Upper lobe of right lung (tissue), 1 donor: ENCODE data around the gene LAMA5. TPM values are rescaled to one million over a fixed set of nuclear protein-coding genes. Genes with fewer than 3 reads are reported as not detected.

ENCODE experiments used
- ATAC-seq: fragments of 200-7000 bp; cut with Tn5 transposase; one replicate; pipeline ENCODE4 v1.9.1; 2020; ENCODE audit warnings: mild to moderate bottlenecking, moderate library complexity
- DNase-seq: peaks from one replicate; pipeline ENCODE4 v3.0.0-alpha.2; 2020
- H3K27ac ChIP-seq: fragments of 200-600 bp; one replicate; pipeline ENCODE4 v1.8.0; 2022
- H3K27me3 ChIP-seq: fragments of 200-600 bp; one replicate; pipeline ENCODE4 v1.8.0; 2022; ENCODE audit warnings: mild to moderate bottlenecking
- H3K36me3 ChIP-seq: fragments of 200-600 bp; one replicate; pipeline ENCODE4 v1.8.0; 2022
- H3K4me1 ChIP-seq: fragments of 200-600 bp; one replicate; pipeline ENCODE4 v1.8.0; 2022
- H3K4me3 ChIP-seq: fragments of 200-600 bp; one replicate; pipeline ENCODE4 v1.8.0; 2022; ENCODE audit warnings: mild to moderate bottlenecking
- H3K9me3 ChIP-seq: fragments of 200-600 bp; one replicate; pipeline ENCODE4 v1.8.0; 2022
- intact Hi-C: fragments of 100-400 bp; cut with DNase I; formaldehyde crosslinking; loops from one replicate; pipeline ENCODE4 v1.11.0; 2022
- total RNA-seq: library from RNA; stranded (reverse); fragmentation: NEBNext Ultra II Directional; extraction: Animal tissue kit (Norgen Biotek cat#: 25700); gene quantifications from one replicate; pipeline ENCODE4 v1.2.1, GENCODE V29; 2021
- TF ChIP-seq, protein P1 (sequence below): fragments of 200-600 bp; IDR thresholded peaks from one replicate; pipeline ENCODE4 v1.8.0; 2022; ENCODE audit warnings: antibody characterized with exemption
- donor health status: DM: no; HTN: yes; CAD: no; lungs with severe emphysema.

Gene LAMA5
- total RNA-seq, 1 donor from 2014 or later, result 279 TPM

DNA sequence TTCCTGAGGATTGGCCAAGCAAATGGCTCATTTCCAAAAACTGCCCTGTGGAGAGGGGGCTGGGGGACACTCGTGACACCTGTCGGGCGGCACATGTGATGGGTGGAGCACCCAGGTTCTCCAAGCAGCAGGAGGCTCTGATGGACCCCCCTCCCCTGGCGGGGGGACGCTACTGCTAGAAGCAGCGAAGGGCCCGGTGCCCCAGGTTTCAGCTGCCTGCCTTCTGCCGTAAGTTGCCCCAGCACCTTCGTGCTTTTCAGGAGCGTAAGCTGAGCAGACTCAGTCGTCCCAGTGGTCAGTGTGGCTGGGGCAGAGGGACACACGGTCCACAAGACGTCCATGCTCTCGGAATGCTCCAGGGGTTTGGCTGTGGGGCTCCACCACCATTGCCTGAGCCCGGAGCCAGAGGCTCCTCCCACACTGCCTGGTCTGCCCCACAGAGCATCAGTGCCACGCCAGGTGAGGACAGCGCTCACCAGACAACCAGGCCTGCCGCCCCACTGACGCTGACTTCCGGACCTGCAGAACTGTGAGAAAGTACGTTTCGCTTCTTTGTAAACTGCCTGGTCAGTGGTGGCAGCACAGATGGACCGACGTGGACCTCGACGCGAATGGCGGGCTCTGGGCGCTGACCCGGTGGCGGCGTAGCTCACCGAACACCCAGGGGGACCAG lies 68.4 kb downstream of the LAMA5 start:
- no peak overlapping the region for H3K27ac ChIP-seq
- H3K27me3 ChIP-seq, result no peaks in the 10 kb centered on the region
- ATAC-seq (no peak), DNase-seq (no peak)
- intact Hi-C loops, result no loop called here
- H3K4me1 ChIP-seq, result peaks cover 2% of the 10 kb centered on the region
- TF ChIP-seq, protein P1, sequence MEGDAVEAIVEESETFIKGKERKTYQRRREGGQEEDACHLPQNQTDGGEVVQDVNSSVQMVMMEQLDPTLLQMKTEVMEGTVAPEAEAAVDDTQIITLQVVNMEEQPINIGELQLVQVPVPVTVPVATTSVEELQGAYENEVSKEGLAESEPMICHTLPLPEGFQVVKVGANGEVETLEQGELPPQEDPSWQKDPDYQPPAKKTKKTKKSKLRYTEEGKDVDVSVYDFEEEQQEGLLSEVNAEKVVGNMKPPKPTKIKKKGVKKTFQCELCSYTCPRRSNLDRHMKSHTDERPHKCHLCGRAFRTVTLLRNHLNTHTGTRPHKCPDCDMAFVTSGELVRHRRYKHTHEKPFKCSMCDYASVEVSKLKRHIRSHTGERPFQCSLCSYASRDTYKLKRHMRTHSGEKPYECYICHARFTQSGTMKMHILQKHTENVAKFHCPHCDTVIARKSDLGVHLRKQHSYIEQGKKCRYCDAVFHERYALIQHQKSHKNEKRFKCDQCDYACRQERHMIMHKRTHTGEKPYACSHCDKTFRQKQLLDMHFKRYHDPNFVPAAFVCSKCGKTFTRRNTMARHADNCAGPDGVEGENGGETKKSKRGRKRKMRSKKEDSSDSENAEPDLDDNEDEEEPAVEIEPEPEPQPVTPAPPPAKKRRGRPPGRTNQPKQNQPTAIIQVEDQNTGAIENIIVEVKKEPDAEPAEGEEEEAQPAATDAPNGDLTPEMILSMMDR, result no peak
- no peaks in the 10 kb centered on the region for H3K9me3 ChIP-seq
- peaks cover 22% of the 10 kb centered on the region for H3K36me3 ChIP-seq
- H3K4me3 ChIP-seq, result no peak overlapping the region

DNA sequence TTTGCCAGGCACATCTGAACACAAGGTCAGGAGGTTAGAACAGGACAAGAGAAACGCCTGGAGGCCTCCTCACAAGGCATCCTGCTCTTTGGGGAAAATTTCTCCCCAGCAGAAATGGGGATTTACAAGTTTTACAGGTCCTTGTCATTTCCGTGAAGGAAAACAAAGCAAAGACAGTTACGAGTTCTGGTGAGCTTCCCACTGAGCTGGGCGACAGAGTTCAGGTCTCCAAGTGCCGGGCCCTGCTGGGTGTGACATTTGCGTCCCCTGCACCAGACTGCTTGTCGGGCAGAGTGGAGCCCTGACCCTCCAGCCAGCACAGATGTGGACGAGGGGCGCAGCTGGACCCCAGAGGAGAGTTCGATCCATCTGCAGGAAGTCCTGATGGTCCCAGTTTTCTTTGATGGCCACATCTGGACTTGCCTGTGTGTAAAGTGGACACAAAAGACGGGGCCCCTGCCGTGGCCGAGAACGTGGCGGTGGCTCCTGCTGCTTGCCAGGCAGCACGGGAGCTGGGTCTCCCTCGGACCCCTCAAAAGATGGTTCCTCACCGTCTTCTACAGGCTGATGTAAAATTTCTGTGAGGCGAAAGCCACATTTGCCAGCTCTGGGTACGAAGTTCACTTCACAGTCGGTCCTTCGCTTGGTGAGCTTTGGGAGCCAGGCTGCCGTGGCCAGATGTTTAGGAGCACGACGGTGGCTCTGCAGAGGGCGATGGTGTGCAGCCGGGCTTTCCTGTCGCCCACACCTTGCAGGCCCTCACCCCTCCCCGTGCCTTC lies 69.5 kb downstream of the LAMA5 start:
- DNase-seq (no peak), ATAC-seq (no peak)
- Histone ChIP-seq H3K4me3 (no peak overlapping the region), H3K9me3 (no peaks in the 10 kb centered on the region), H3K36me3 (peaks cover 32% of the 10 kb centered on the region), H3K4me1 (no peaks in the 10 kb centered on the region), H3K27me3 (no peaks in the 10 kb centered on the region), H3K27ac (no peak overlapping the region)
- TF ChIP-seq, protein P1, result no peak
- intact Hi-C loops, result no loop called here

DNA sequence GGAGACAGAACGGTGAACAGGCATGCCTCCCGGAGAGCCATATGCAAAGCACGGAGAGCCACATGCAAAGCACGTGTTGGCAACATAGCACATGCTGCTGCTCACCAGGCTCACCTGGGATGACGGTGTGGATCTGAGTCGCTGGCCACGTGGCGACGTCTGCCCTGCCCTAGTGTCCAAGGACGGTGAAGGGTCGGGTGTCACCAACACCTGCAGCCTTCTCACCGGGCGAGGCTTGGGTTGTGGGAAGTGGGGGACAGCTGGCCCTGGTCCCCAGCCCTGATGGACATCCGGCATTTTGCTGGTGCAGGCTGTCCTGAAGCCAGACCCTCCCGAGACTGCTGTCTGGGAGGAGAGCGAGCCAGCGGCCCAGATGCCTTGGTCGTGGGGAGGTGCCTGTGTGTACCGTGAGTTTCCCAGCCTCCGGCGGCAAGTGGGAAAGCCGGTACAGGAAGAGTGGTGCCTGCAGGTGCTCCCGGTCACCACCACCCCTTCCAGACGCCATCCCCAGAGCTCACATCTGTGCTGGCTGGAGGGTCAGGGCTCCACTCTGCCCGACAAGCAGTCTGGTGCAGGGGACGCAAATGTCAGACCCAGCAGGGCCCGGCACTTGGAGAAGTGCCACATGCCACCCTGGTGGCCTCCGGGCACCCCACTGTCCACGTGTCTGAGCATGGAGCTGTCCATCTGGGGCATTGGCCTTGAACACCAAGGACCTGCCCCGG lies 70.2 kb downstream of the LAMA5 start:
- Histone ChIP-seq H3K4me3 (no peak overlapping the region), H3K27ac (no peak overlapping the region), H3K9me3 (no peaks in the 10 kb centered on the region), H3K27me3 (no peaks in the 10 kb centered on the region), H3K36me3 (peaks cover 39% of the 10 kb centered on the region), H3K4me1 (no peaks in the 10 kb centered on the region)
- intact Hi-C loops, result no loop called here
- no peak for ATAC-seq
- TF ChIP-seq, protein P1, result no peak
- DNase-seq, result no peak

DNA sequence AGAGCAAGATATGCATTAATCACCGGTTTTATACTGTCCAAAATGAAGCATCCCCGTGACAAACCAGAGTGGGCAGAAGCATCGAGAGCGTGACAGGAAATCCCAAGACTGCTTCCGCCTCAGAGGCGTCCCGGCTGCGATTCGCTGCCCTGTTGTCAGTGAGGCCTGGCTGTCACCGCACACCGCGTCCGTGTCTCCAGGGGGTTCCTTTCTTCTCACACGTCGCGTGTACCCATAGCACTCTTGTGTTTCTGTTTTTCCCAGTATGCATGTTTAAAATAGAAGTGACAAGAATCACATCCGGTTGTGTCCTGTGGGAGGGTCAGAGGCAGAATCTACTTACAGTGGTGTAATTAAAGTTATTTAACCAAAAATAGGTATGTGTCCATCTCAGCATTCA lies 72.6 kb downstream of the LAMA5 start:
- H3K4me3 ChIP-seq, result no peak overlapping the region
- DNase-seq (no peak), ATAC-seq (no peak)
- peaks cover 57% of the 10 kb centered on the region for H3K36me3 ChIP-seq
- no peaks in the 10 kb centered on the region for H3K27me3 ChIP-seq
- no peak overlapping the region for H3K27ac ChIP-seq
- no peaks in the 10 kb centered on the region for H3K9me3 ChIP-seq
- TF ChIP-seq, protein P1, result no peak
- intact Hi-C loops, result no loop called here
- H3K4me1 ChIP-seq, result no peaks in the 10 kb centered on the region

DNA sequence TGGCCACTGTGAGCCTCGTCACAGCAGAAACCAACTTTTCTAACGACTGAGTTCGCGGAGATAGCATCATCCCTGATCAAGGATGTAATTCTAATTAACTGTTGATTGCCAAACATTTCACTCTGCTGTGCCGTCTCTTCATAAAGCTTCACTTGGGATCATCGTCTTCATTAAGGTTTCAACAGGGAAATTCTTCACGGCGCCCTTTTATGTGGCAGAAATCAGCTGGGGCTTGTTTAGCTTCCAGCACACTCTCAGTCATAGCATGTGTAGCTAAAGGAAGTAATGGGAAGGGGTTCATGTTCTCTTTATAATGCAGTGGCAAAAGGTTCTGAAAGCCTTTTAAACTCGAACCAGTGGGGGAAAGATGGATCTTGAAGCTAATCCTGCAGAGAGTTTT lies 73.2 kb downstream of the LAMA5 start:
- peaks cover 62% of the 10 kb centered on the region for H3K36me3 ChIP-seq
- no peak overlapping the region for H3K27ac ChIP-seq
- ATAC-seq (no peak), DNase-seq (no peak)
- intact Hi-C loops, result no loop called here
- H3K4me1 ChIP-seq, result no peaks in the 10 kb centered on the region
- no peak overlapping the region for H3K4me3 ChIP-seq
- TF ChIP-seq, protein P1, result no peak
- H3K27me3 ChIP-seq, result no peaks in the 10 kb centered on the region
- no peaks in the 10 kb centered on the region for H3K9me3 ChIP-seq
